HG02973 (cell line): ENCODE results near the gene MED7.

Source experiments
- ATAC-seq: cut with Tn5 transposase; IDR thresholded peaks from one replicate; pipeline ENCODE4 v1.9.1; 2021; ENCODE audit warnings: moderate library complexity; ENCODE audit not compliant: unreplicated experiment

The MED7 gene

DNA sequence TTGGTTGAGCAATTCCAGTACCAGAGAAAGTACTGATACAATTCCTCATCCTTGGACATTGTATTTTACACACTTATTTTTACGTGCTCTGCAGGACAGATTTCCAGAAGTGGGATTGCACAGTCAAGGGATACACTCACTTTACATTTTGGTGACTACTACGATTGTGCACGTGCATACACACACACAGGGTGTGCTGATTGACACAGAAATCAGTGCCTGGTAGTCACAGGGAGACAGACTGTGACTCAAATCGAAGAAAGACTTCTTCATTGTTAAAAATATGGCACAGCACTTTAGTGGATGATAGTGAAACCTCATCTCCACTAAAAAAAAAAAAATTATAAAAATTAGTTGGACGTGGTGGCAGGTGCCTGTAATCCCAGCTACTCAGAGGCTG, 21.9 kb upstream of the MED7 start:
- no peak for ATAC-seq

- ATAC-seq, result no peak
These were observed 20.4 kb upstream of the MED7 start for GRCh38 chr5:157162919-157163510.

GRCh38 chr5:157161996-157162395, 19.3 kb upstream of the MED7 start:
- no peak for ATAC-seq

DNA sequence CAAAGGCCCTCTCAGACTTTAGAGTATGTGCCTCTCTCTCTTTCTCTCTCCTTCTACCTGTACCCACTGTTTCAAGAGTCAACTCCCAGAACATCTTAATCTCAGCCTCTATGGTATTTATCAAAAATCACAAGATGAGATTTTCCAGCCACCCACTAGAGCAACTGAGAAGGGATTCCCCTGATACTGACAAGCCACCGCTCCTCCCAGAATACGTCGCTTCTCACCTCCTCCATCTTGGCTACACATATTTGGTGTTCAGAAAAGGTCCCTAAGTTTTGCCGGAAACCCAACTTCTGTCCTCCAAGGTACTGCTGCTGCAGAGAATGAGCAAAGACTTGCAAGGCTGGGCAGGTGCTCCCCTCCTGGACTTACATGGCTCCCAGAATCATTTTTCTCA, 17.3 kb upstream of the MED7 start:
- no peak for ATAC-seq

DNA sequence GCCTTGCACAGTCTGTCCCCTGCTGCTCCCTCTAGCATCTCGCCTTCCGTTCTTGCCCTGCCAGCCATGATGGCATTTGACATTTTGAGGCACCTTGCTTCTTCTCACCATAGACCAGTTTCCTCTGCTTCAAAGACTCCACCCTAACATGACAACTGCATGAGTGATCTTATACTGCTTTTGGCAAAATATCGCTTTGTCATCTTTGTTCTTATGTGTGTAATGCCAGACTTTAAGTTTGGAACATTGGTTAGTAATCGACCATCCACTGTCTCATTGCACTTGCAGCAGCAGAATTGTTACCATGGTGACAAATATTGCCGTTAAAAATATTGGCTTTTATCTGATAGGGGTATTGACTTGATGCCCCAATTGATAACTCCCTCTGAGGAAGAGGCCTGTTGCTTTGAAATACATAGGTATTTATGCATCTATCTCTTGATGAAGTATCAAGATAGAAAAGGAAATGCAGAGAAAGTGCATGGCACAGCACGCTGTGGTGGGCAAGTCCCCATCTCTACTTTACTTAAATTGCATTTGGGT, 16.6 kb upstream of the MED7 start:
- no peak for ATAC-seq

- ATAC-seq, result no peak
These were observed 14.7 kb upstream of the MED7 start for GRCh38 chr5:157157293-157157891.

- no peak for ATAC-seq
These were observed 12.6 kb upstream of the MED7 start for GRCh38 chr5:157155297-157155696.

DNA sequence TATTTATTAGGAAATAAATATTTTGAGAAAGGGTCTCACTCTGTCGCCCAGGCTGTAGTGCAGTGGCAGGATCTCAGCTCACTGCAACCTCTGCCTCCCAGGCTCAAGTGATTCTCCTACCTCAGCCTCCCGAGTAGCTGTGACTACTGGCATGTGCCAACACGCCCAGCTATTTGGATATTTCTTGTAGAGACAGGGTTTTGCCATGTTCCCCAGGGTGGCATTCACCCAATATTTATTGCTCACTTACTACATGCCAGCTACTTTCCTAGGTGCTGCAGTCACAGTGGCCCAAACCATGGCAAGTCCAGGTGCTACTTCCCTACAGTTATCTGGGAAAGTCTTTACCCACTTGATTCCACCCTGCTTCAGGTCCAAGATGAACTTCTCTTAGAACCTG, 8.3 kb upstream of the MED7 start:
- ATAC-seq, result no peak

GRCh38 chr5:157148734-157149615, 6.3 kb upstream of the MED7 start:
- ATAC-seq, result peak; percentile 61

- ATAC-seq, result peak; percentile 37
These were observed 684 bp upstream of the MED7 start for GRCh38 chr5:157143127-157143971.

GRCh38 chr5:157137691-157138090, 5.0 kb downstream of the MED7 start:
- no peak for ATAC-seq

DNA sequence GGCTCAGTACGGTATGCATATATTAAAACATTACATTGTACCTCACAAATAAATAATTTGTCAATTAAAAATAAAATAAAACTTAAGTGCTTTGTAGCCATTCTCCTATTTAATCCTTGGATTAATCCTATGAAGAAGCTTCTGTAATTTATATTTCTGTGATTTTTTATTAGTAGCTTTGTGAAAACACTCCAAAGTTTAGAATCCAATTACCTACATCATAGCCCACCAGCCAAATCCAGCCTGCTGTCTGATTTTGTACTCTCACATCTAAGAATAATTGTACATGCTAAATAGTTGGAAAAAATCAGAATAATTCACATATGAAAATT, 10.4 kb downstream of the MED7 start:
- ATAC-seq, result no peak

DNA sequence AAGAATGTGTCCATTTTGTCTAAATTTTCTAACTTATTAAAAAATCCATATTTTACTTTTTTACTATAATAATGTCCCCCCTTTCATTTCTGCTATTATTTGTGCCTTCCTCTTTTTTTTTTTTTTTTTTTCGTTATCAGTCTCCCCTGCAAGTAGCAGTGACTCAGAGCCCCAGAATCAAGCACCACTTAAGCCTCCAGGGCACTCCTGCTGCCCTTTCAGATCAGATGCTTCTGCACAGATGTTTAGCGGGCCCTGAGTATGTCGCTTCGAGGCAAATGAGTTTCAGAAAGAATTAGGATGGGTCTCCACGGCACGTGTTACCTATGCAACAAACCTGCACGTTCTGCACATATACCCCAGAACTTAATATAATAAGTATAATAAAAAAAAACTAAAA, 11.7 kb downstream of the MED7 start:
- ATAC-seq, result no peak

DNA sequence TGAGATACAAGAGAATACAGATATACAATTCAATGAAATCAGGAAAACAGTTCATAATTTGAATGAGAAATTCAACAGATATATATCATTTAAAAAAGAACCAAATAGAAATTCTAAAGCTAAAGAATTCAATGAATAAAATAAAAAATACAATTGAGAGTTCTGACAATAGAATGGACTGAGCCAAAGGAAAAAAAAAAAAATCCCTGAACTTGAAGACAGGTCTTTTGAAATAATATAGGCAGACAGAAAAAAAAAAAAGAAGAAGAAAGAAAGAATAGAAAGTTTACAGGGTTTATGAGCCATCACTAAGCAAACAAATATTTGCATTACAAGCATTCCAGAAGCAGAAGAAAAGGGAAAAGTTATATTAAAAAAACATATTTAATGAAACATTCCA, 21.0 kb downstream of the MED7 start:
- ATAC-seq, result no peak

DNA sequence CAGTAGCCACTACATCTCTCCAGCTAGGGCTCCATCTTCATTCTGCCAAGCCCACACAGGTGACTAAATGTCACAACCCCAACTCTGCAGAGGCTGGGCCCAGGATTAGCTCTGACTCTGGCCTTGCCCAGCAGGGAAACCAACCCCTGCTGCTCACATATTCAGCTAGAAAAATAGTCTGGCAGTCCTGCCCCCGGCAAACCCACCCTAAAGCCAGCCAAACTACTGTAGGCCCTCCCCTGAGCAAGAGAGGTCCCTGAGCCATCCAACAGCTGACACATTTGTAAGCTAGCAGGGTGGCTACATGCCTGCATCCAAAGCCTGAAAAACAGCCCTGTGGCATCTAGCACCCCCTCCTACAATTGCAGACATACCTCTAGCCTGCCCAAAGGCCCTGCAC, 22.6 kb downstream of the MED7 start:
- no peak for ATAC-seq

GRCh38 chr5:157116483-157116954, 26.1 kb downstream of the MED7 start:
- peak; percentile 81 for ATAC-seq

GRCh38 chr5:157115502-157115901, 27.2 kb downstream of the MED7 start:
- no peak for ATAC-seq

DNA sequence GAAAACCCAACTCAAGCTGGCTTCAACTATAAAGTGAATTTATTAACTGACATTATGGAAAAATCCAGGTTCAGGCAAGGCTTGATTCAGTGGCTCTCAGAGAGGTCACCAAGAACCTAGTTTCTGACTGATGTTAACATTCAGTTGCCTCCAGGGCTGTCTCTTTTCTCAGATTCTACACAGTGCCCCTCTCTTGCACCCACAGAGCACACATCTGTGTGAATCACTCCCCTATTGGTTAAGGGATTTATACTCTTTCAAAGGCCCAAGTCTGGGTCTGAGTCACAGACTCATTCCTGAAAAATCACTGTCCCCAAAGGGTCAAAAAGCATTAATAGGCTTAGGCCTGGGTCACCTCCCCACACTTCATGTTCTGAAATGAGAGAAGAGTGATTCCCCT, 27.7 kb downstream of the MED7 start:
- no peak for ATAC-seq

GRCh38 chr5:157113002-157113401, 29.7 kb downstream of the MED7 start:
- ATAC-seq, result no peak

- peak; percentile 62 for ATAC-seq
These were observed 32.9 kb downstream of the MED7 start for GRCh38 chr5:157109744-157110143.

DNA sequence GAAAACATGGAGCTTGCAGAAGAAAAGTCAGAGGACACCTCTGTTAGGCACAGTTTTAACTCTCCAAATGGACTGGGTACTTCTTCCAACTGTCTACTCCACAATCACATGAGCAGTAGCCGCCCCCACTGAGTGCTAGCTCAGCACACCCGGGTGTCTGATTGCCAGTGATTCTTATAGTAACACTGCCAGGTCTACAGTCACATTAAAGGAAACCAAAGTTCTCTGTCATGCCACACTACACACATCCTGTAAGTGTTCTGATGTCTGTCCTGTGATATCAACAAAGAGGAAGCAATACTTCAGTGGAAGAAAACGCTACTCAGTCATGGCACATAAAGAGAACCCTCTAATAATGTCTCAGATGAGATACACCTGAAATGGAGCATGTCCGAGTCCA, 33.7 kb downstream of the MED7 start, which contains the start of gene HAVCR2:
Gene HAVCR2 (minus strand): TSS at position 69 of the 400 bp plus-strand sequence. CDS start 61 bp downstream, at position 8.
- peak; percentile 89 for ATAC-seq
